PC-9 (cell line): ENCODE results near the gene YWHAB. TPM values are rescaled to one million over a fixed set of nuclear protein-coding genes. Genes with fewer than 3 reads are reported as not detected.

Experiments
- BruUV-seq: library from RNA; stranded (reverse); fragments of 400-500 nt; replicated peaks from 2 replicates; lab custom pipeline; 2021; lab: Mats Ljungman, UMichigan
- CTCF ChIA-PET: fragments of 300-600 bp; sonication (Branson Sonifier 250); formaldehyde crosslinking; loops from one replicate; lab custom pipeline; 2022; ENCODE audit warnings: antibody characterized with exemption; lab: Charles Lee
- POLR2A ChIA-PET: fragments of 300-600 bp; sonication (Branson Sonifier 250); formaldehyde crosslinking; loops from one replicate; lab custom pipeline; 2022; ENCODE audit warnings: antibody characterized with exemption; ENCODE audit not compliant: unreplicated experiment; lab: Charles Lee
- DNase-seq, 2 experiments: peaks; one replicate each; pipeline versions ENCODE4 v3.0.0 to v3.0.0-alpha.2; 2015 to 2022; ENCODE audit warnings: mixed read lengths in 1 of 2
- H2AFZ ChIP-seq: fragments of 200-600 bp; sonication (generic); 2 replicates; pipeline ENCODE4 v1.8.1; 2017; ENCODE audit warnings: antibody characterized with exemption
- H3F3A ChIP-seq: fragments of 200-600 bp; sonication (generic); 2 replicates; pipeline ENCODE4 v1.8.1; 2017; ENCODE audit warnings: antibody characterized with exemption, mild to moderate bottlenecking, low read depth; ENCODE audit not compliant: insufficient read depth
- H3K27ac ChIP-seq: fragments of 200-600 bp; sonication (generic); 2 replicates; pipeline ENCODE4 v1.6.1; 2016; ENCODE audit warnings: mixed run types
- H3K27me3 ChIP-seq: fragments of 200-600 bp; sonication (generic); 2 replicates; pipeline ENCODE4 v1.6.1; 2016; ENCODE audit warnings: low read depth, mixed run types; ENCODE audit not compliant: insufficient read depth
- H3K36me3 ChIP-seq: fragments of 200-600 bp; sonication (generic); 2 replicates; pipeline ENCODE4 v1.6.1; 2016; ENCODE audit warnings: low read depth, mixed run types
- H3K4me1 ChIP-seq: fragments of 200-600 bp; sonication (generic); replicated peaks from 2 replicates; pipeline ENCODE4 v1.6.1; 2016; ENCODE audit warnings: mixed run types; ENCODE audit not compliant: insufficient read depth
- H3K4me2 ChIP-seq: fragments of 200-600 bp; sonication (generic); 2 replicates; pipeline ENCODE4 v1.6.1; 2017; ENCODE audit warnings: mixed run types
- H3K4me3 ChIP-seq: fragments of 200-600 bp; sonication (generic); 2 replicates; pipeline ENCODE4 v1.6.1; 2016; ENCODE audit warnings: mixed run types
- H3K79me2 ChIP-seq: fragments of 200-600 bp; sonication (generic); 2 replicates; pipeline ENCODE4 v1.6.1; 2017; ENCODE audit warnings: low read depth, mixed run types
- H3K9me2 ChIP-seq: fragments of 200-600 bp; sonication (generic); 2 replicates; pipeline ENCODE4 v1.8.1; 2017; ENCODE audit warnings: mild to moderate bottlenecking; ENCODE audit not compliant: insufficient read depth
- H3K9me3 ChIP-seq: fragments of 200-600 bp; sonication (generic); 2 replicates; pipeline ENCODE4 v1.8.1; 2016; ENCODE audit warnings: low read depth; ENCODE audit not compliant: insufficient read depth
- H4K20me1 ChIP-seq: fragments of 200-600 bp; sonication (generic); 2 replicates; pipeline ENCODE4 v1.8.1; 2017; ENCODE audit not compliant: insufficient read depth
- EZH2 ChIP-seq: fragments of 200-600 bp; sonication (generic); IDR thresholded peaks from 2 replicates; pipeline ENCODE4 v1.8.0; 2017; ENCODE audit warnings: antibody characterized with exemption, low read depth
- intact Hi-C: fragments of 100-400 bp; cut with micrococcal nuclease; formaldehyde crosslinking; loops from one replicate; pipeline ENCODE4 v1.10.0; 2022; ENCODE audit not compliant: unreplicated experiment
- total RNA-seq: library from RNA; stranded (reverse); gene quantifications from 2 replicates; pipeline ENCODE4 v1.2.3, GENCODE V29; 2021
- TF ChIP-seq, protein P1 (sequence below): fragments of 200-600 bp; sonication (generic); conservative IDR thresholded peaks from 2 replicates; pipeline ENCODE4 v1.6.1; 2017; ENCODE audit warnings: mixed run types, antibody characterized with exemption, mild to moderate bottlenecking, moderate library complexity

YWHAB gene
- total RNA-seq, 1 experiment from 2014 or later = 249 TPM

DNA sequence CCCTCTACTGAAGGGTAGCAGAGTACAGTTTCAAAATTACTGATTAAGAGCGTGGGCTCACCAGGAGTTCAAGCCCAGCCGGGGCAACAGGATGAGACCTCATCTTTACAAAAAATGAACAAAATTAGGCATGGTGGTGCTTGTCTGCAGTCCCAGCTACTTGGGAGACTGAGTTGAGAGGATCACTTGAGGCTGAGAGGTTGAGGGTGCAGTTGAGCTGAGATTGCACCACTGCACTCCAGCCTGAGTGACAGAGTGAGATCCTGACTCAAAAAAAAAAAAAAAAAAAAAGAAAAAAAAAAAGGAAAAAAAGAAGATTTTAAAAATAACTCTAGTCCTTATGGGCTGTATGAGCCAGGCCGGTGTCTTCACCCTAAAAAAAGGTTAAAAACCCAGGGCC is 43.1 kb downstream of the YWHAB start:
- Histone ChIP-seq H3K4me1 (peaks cover 10% of the 10 kb centered on the region; the same call in 1 of the 2 replicates), H3K27me3 (no peaks in the 10 kb centered on the region), H3K4me3 (no peak overlapping the region), H3K9me3 (no peaks in the 10 kb centered on the region), H3K4me2 (no peak overlapping the region), H3K9me2 (no peaks in the 10 kb centered on the region), H3F3A (no peaks in the 10 kb centered on the region; the same call in 1 of the 2 replicates), H3K36me3 (peaks cover 14% of the 10 kb centered on the region), H3K79me2 (no peaks in the 10 kb centered on the region), H3K27ac (no peak overlapping the region), H2AFZ (no peak overlapping the region), H4K20me1 (no peaks in the 10 kb centered on the region; the same call in 1 of the 2 replicates)
- TF ChIP-seq EZH2 = no peak
- TF ChIP-seq, protein P1, sequence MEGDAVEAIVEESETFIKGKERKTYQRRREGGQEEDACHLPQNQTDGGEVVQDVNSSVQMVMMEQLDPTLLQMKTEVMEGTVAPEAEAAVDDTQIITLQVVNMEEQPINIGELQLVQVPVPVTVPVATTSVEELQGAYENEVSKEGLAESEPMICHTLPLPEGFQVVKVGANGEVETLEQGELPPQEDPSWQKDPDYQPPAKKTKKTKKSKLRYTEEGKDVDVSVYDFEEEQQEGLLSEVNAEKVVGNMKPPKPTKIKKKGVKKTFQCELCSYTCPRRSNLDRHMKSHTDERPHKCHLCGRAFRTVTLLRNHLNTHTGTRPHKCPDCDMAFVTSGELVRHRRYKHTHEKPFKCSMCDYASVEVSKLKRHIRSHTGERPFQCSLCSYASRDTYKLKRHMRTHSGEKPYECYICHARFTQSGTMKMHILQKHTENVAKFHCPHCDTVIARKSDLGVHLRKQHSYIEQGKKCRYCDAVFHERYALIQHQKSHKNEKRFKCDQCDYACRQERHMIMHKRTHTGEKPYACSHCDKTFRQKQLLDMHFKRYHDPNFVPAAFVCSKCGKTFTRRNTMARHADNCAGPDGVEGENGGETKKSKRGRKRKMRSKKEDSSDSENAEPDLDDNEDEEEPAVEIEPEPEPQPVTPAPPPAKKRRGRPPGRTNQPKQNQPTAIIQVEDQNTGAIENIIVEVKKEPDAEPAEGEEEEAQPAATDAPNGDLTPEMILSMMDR = no peak
- intact Hi-C loops = no loop called here
- no peak for DNase-seq
- ChIA-PET POLR2A (no interaction called here), CTCF (no interaction called here)
- no TSS peak for BruUV-seq

DNA sequence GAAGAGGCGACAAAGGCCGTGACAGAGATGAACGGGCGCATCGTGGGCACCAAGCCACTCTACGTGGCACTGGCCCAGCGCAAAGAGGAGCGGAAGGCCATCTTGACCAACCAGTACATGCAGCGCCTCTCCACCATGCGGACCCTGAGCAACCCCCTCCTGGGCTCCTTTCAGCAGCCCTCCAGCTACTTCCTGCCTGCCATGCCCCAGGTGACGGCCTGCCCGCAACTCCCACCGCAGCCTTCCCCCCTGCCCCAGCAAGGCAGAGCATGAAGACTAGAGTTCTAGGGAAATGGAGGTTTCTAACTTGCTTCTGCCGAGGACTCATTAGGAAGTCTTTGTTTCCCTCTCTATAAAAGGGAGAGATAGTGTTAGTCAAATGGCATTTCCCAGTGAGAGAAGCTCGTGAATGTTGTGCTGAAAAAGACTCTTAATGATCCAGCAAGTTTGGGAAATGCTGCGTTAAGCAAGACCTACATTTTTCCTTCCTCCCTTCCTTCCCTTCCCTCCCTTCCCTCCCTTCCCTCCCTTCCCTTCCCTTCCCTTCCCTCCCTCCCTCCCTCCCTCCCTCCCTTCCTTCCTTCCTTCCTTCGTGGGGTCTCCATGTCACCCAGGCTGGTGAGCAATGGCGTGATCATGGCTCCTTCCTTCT is 45.1 kb downstream of the YWHAB start:
- Histone ChIP-seq H4K20me1 (no peaks in the 10 kb centered on the region; the same call in 1 of the 2 replicates), H3K27me3 (no peaks in the 10 kb centered on the region), H3K27ac (no peak overlapping the region), H3K4me1 (peaks cover 10% of the 10 kb centered on the region; the same call in 1 of the 2 replicates), H3K9me3 (no peaks in the 10 kb centered on the region), H3K4me2 (no peak overlapping the region), H3F3A (no peaks in the 10 kb centered on the region; the same call in 1 of the 2 replicates), H2AFZ (no peak overlapping the region), H3K4me3 (no peak overlapping the region), H3K9me2 (no peaks in the 10 kb centered on the region), H3K36me3 (peaks cover 23% of the 10 kb centered on the region), H3K79me2 (no peaks in the 10 kb centered on the region)
- POLR2A ChIA-PET = no interaction called here
- TF ChIP-seq EZH2 = no peak
- TF ChIP-seq, protein P1 = no peak
- CTCF ChIA-PET = no interaction called here
- intact Hi-C loops = no loop called here
- no TSS peak for BruUV-seq
- DNase-seq = no peak

DNA sequence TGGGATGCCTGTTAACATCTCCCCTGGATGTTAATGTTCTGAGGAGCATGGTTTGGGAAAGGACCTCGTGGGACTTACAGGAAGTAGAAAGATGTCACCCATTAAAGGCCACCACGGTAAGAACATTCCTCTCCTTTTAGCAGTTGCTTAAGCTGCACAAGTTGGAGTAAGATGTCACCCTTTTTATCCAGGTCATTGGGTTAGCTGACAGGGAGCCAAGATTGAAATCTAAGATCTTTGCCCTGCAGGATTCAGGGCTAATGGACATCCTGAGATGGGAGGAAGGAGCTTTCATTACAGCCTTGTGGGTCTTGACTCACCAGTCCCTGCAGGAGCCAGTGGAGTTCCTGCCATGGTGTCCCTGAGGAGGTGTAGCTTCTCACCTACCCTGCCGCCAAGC is 46.4 kb downstream of the YWHAB start:
- no TSS peak for BruUV-seq
- CTCF ChIA-PET = no interaction called here
- TF ChIP-seq EZH2 = no peak
- TF ChIP-seq, protein P1 = no peak

More for the DNA sequence above, 46.4 kb downstream of the YWHAB start:
- Histone ChIP-seq H3K9me2 (no peaks in the 10 kb centered on the region), H3K36me3 (peaks cover 32% of the 10 kb centered on the region), H3K79me2 (no peaks in the 10 kb centered on the region), H4K20me1 (no peaks in the 10 kb centered on the region; the same call in 1 of the 2 replicates), H3K4me2 (no peak overlapping the region), H3K27ac (no peak overlapping the region), H3K27me3 (no peaks in the 10 kb centered on the region), H3K4me1 (peaks cover 10% of the 10 kb centered on the region; the same call in 1 of the 2 replicates), H3K4me3 (no peak overlapping the region), H3K9me3 (no peaks in the 10 kb centered on the region), H2AFZ (no peak overlapping the region), H3F3A (no peaks in the 10 kb centered on the region; the same call in 1 of the 2 replicates)
- intact Hi-C loops = no loop called here
- DNase-seq = peak in 1 of 2 experiments; percentile 85
- POLR2A ChIA-PET = no interaction called here
